ENCODE results near the gene PRICKLE2.

PRICKLE2 gene

GRCh38 chr3:64190517-64191515 lies 34.5 kb downstream of the PRICKLE2 start:
- no peak for DNase-seq (ENCODE audit: extremely low read depth in 1 of 2, low read depth in 1 of 2)

- no peak for DNase-seq (ENCODE audit: extremely low read depth in 1 of 2, low read depth in 1 of 2)
Measured at GRCh38 chr3:64188810-64189560, 36.3 kb downstream of the PRICKLE2 start.

GRCh38 chr3:64187065-64187959 lies 38.0 kb downstream of the PRICKLE2 start:
- no peak for DNase-seq (ENCODE audit: extremely low read depth in 1 of 2, low read depth in 1 of 2)

- no peak for DNase-seq (ENCODE audit: extremely low read depth in 1 of 2, low read depth in 1 of 2)
Measured at GRCh38 chr3:64186667-64187064, 38.6 kb downstream of the PRICKLE2 start.

GRCh38 chr3:64185436-64185835 lies 39.8 kb downstream of the PRICKLE2 start:
- DNase-seq (ENCODE audit: extremely low read depth in 1 of 2, low read depth in 1 of 2), result no peak

GRCh38 chr3:64184621-64185020 lies 40.6 kb downstream of the PRICKLE2 start:
- DNase-seq (ENCODE audit: extremely low read depth in 1 of 2, low read depth in 1 of 2), result no peak

- no peak for DNase-seq (ENCODE audit: extremely low read depth in 1 of 2, low read depth in 1 of 2)
Measured at GRCh38 chr3:64179860-64180259, 45.4 kb downstream of the PRICKLE2 start.

GRCh38 chr3:64179249-64179648 lies 46.0 kb downstream of the PRICKLE2 start:
- no peak for DNase-seq (ENCODE audit: extremely low read depth in 1 of 2, low read depth in 1 of 2)

- DNase-seq (ENCODE audit: extremely low read depth in 1 of 2, low read depth in 1 of 2), result no peak
Measured at GRCh38 chr3:64178419-64178818, 46.8 kb downstream of the PRICKLE2 start.

- DNase-seq (ENCODE audit: extremely low read depth in 1 of 2, low read depth in 1 of 2), result no peak
Measured at GRCh38 chr3:64176461-64176996, 48.7 kb downstream of the PRICKLE2 start.

- DNase-seq (ENCODE audit: extremely low read depth in 1 of 2, low read depth in 1 of 2), result no peak
Measured at GRCh38 chr3:64174328-64174727, 50.9 kb downstream of the PRICKLE2 start.

GRCh38 chr3:64173563-64173962 lies 51.7 kb downstream of the PRICKLE2 start:
- DNase-seq (ENCODE audit: extremely low read depth in 1 of 2, low read depth in 1 of 2), result no peak

- no peak for DNase-seq (ENCODE audit: extremely low read depth in 1 of 2, low read depth in 1 of 2)
Measured at GRCh38 chr3:64170270-64170669, 55.0 kb downstream of the PRICKLE2 start.

GRCh38 chr3:64167868-64168267 lies 57.4 kb downstream of the PRICKLE2 start:
- no peak for DNase-seq (ENCODE audit: extremely low read depth in 1 of 2, low read depth in 1 of 2)

GRCh38 chr3:64167351-64167750 lies 57.9 kb downstream of the PRICKLE2 start:
- no peak for DNase-seq (ENCODE audit: extremely low read depth in 1 of 2, low read depth in 1 of 2)

- DNase-seq (ENCODE audit: extremely low read depth in 1 of 2, low read depth in 1 of 2), result no peak
Measured at GRCh38 chr3:64166584-64167162, 58.6 kb downstream of the PRICKLE2 start.

GRCh38 chr3:64164349-64164748 lies 60.9 kb downstream of the PRICKLE2 start:
- no peak for DNase-seq (ENCODE audit: extremely low read depth in 1 of 2, low read depth in 1 of 2)

GRCh38 chr3:64163755-64164148 lies 61.5 kb downstream of the PRICKLE2 start:
- no peak for DNase-seq (ENCODE audit: extremely low read depth in 1 of 2, low read depth in 1 of 2)

GRCh38 chr3:64163019-64163754 lies 62.1 kb downstream of the PRICKLE2 start:
- no peak for DNase-seq (ENCODE audit: extremely low read depth in 1 of 2, low read depth in 1 of 2)
